K562 (cell line): ENCODE results near the gene DDAH1. TPM values are rescaled to one million over a fixed set of nuclear protein-coding genes. Genes with fewer than 3 reads are reported as not detected.

Experiments
- ELF1 ChIP-seq: fragments of 200-800 bp; sonication (Bioruptor generic); IDR thresholded peaks from 2 replicates; pipeline ENCODE4 v1.6.1; 2016; ENCODE audit warnings: missing genetic modification characterization, missing compliant biosample characterization
- HES1 ChIP-seq: fragments of 450-650 bp; IDR thresholded peaks from 2 replicates; pipeline ENCODE4 v1.6.1; 2016; ENCODE audit warnings: low read depth, mild to moderate bottlenecking, moderate library complexity
- MEIS2 ChIP-seq: fragments of 450-650 bp; IDR thresholded peaks from 2 replicates; pipeline ENCODE4 v1.6.1; 2014; ENCODE audit warnings: mild to moderate bottlenecking; ENCODE audit not compliant: partially characterized antibody
- SMARCE1 ChIP-seq: fragments of 450-650 bp; IDR thresholded peaks from 2 replicates; pipeline ENCODE4 v1.7.1; 2016; ENCODE audit warnings: mild to moderate bottlenecking
- ZBTB40 ChIP-seq, 2 experiments: fragments of 450-650 bp in 1 of 2; sonication (generic) in 1 of 2; formaldehyde crosslinking in 1 of 2; IDR thresholded peaks; 2 replicates each; pipeline versions ENCODE4 v1.7.1 to v1.9.0; 2016 to 2022; ENCODE audit warnings: inconsistent platforms in 1 of 2, mild to moderate bottlenecking in 1 of 2, missing genetic modification reagents in 1 of 2
- ZNF274 ChIP-seq: IDR thresholded peaks from 2 replicates; pipeline ENCODE4 v1.6.1; 2011; ENCODE audit warnings: low read depth, mild to moderate bottlenecking, low read length, moderate library complexity, borderline replicate concordance
- ZNF318 ChIP-seq, 2 experiments: fragments of 450-650 bp; IDR thresholded peaks; 2 replicates each; pipeline ENCODE4 v1.6.1; 2016; ENCODE audit warnings: mild to moderate bottlenecking in 2 of 2, borderline replicate concordance in 1 of 2, low read depth in 1 of 2, moderate library complexity in 1 of 2
- ZNF589 ChIP-seq: fragments of 200-800 bp; sonication (Bioruptor generic); IDR thresholded peaks from 2 replicates; pipeline ENCODE4 v1.6.1; 2016; ENCODE audit warnings: low read depth, missing genetic modification characterization, missing compliant biosample characterization
- polyA plus RNA-seq, 8 experiments: library from polyadenylated mRNA; depleted of rRNA in 4 of 8; stranded (reverse) in 5 of 8; unstranded in 3 of 8; fragments of >200 nt; fragmentation: Nextera tagmentation in 2 of 8; fragmentation: Illumina TruSeq in 1 of 8; extraction: Ambion mirVana in 2 of 8; extraction: Trizol in 1 of 8; gene quantifications; 2 replicates each; pipeline versions ENCODE4 v1.2.1 to v1.2.3, GENCODE V29; 2011 to 2014; ENCODE audit warnings: inconsistent platforms in 1 of 8, missing spikeins in 1 of 8
- total RNA-seq, 7 experiments: library from RNA; depleted of rRNA in 6 of 7; stranded (reverse); fragments of >200 nt in 6 of 7; fragmentation: Illumina TruSeq in 2 of 7; extraction: Trizol in 2 of 7; gene quantifications; 2 replicates each; pipeline versions ENCODE4 v1.2.1 to v1.2.3, GENCODE V29; 2011 to 2021; ENCODE audit warnings: low replicate concordance in 1 of 7

Gene DDAH1
- total and polyA plus RNA-seq, 9 of the 15 experiments (the other 6 are each of a cell fraction or from before 2014, with no cell fraction given): 0.04 to 0.24 (median 0.10) TPM

- TF ChIP-seq ZNF318 (IDR thresholded peaks at IDR 0.05; ENCODE audit: borderline replicate concordance in 1 of 2, low read depth in 1 of 2) (peak in 1 of 2 experiments; percentile 26; a peak in 1 of 4 replicates), ZNF589 (peak; percentile 36; the same call in 1 of the 2 replicates), SMARCE1 (peak; percentile 58; the same call in 1 of the 2 replicates), MEIS2 (no peak), ELF1 (tag) (no peak), HES1 (no peak), ZBTB40 (IDR thresholded peaks at IDR 0.05) (peak; percentile 9; the same call in 1 of the 2 replicates), ZBTB40 (CRISPR knock-in tag; IDR thresholded peaks at IDR 0.05) (no peak), ZNF274 (no peak)
These were observed 187.8 kb downstream of the DDAH1 start (continued) for GRCh38 chr1:85276978-85277639.
